WTC11 (cell line): Measurements from ENCODE around the gene MS4A15. TPM values are rescaled to one million over a fixed set of nuclear protein-coding genes. Genes with fewer than 3 reads are reported as not detected.

Source experiments
- ATAC-seq: fragments of 200-7000 bp; cut with Tn5 transposase; 2 replicates; pipeline ENCODE4 v1.10.0; 2021; ENCODE audit warnings: mild to moderate bottlenecking, moderate library complexity
- CTCF ChIA-PET: fragments of 300-600 bp; sonication (Branson Sonifier 250); formaldehyde crosslinking; loops from one replicate; lab custom pipeline; 2021; ENCODE audit warnings: antibody characterized with exemption; lab: Charles Lee
- POLR2A ChIA-PET: fragments of 350-600 bp; sonication (Branson Sonifier 250); formaldehyde crosslinking; loops from one replicate; lab custom pipeline; 2021; ENCODE audit warnings: antibody characterized with exemption; lab: Charles Lee
- DNase-seq: peaks from one replicate; pipeline ENCODE4 v3.0.0; 2021; ENCODE audit warnings: low spot score
- H3K27ac Mint-ChIP-seq: 2 replicates; pipeline ENCODE4 v1.8.0; 2021; ENCODE audit warnings: mixed read lengths
- H3K27me3 Mint-ChIP-seq: 2 replicates; pipeline ENCODE4 v1.8.0; 2021; ENCODE audit warnings: low read depth, mild to moderate bottlenecking, moderate library complexity, mixed read lengths
- H3K36me3 Mint-ChIP-seq: 2 replicates; pipeline ENCODE4 v1.8.0; 2021; ENCODE audit warnings: mixed read lengths
- H3K4me1 Mint-ChIP-seq: 2 replicates; pipeline ENCODE4 v1.8.0; 2022; ENCODE audit warnings: mixed read lengths
- H3K4me3 Mint-ChIP-seq: 2 replicates; pipeline ENCODE4 v1.8.0; 2021; ENCODE audit warnings: mild to moderate bottlenecking, moderate library complexity, mixed read lengths
- H3K9me3 Mint-ChIP-seq: 2 replicates; pipeline ENCODE4 v1.8.0; 2021; ENCODE audit warnings: mixed read lengths
- SMAD3 ChIP-seq: sonication (generic); formaldehyde crosslinking; IDR thresholded peaks from 2 replicates; pipeline ENCODE4 v1.8.0; 2022; ENCODE audit warnings: missing genetic modification reagents, mild to moderate bottlenecking, borderline replicate concordance
- SP1 ChIP-seq: sonication (generic); formaldehyde crosslinking; conservative IDR thresholded peaks from 2 replicates; pipeline ENCODE4 v1.8.1; 2022; ENCODE audit warnings: missing genetic modification reagents
- TEAD1 ChIP-seq: sonication (generic); formaldehyde crosslinking; IDR thresholded peaks from 2 replicates; pipeline ENCODE4 v1.8.0; 2022; ENCODE audit warnings: mild to moderate bottlenecking, missing genetic modification reagents
- TP53 ChIP-seq: sonication (generic); formaldehyde crosslinking; IDR thresholded peaks from 2 replicates; pipeline ENCODE4 v1.8.1; 2023; ENCODE audit warnings: mild to moderate bottlenecking, missing genetic modification reagents
- ZNF416 ChIP-seq: fragments of 250-450 bp; sonication (Bioruptor Pico); IDR thresholded peaks from 2 replicates; pipeline ENCODE4 v1.9.0; 2021; ENCODE audit warnings: mild to moderate bottlenecking, inconsistent platforms
- ZNF671 ChIP-seq: fragments of 250-450 bp; sonication (Bioruptor Pico); IDR thresholded peaks from 2 replicates; pipeline ENCODE4 v1.8.0; 2021; ENCODE audit warnings: mild to moderate bottlenecking
- total RNA-seq: library from RNA; stranded (reverse); gene quantifications from 3 replicates; pipeline ENCODE4 v1.2.3, GENCODE V29; 2021
- TF ChIP-seq, protein P1 (sequence below): sonication (generic); formaldehyde crosslinking; IDR thresholded peaks from 2 replicates; pipeline ENCODE4 v1.8.0; 2022; ENCODE audit warnings: mild to moderate bottlenecking, missing genetic modification reagents
- TF ChIP-seq, protein P2 (sequence below): fragments of 250-450 bp; sonication (Bioruptor Pico); conservative IDR thresholded peaks from 2 replicates; pipeline ENCODE4 v1.9.0; 2021; ENCODE audit warnings: mild to moderate bottlenecking
- TF ChIP-seq, protein P3 (sequence below): sonication (generic); formaldehyde crosslinking; IDR thresholded peaks from 2 replicates; pipeline ENCODE4 v1.8.1; 2023; ENCODE audit warnings: mild to moderate bottlenecking, missing genetic modification reagents
- TF ChIP-seq, protein P4 (sequence below): sonication (generic); formaldehyde crosslinking; IDR thresholded peaks from 2 replicates; pipeline ENCODE4 v1.8.1; 2023; ENCODE audit warnings: mild to moderate bottlenecking, moderate library complexity, missing genetic modification reagents
- TF ChIP-seq, protein P5 (sequence below): sonication (generic); formaldehyde crosslinking; IDR thresholded peaks from 2 replicates; pipeline ENCODE4 v1.8.1; 2023; ENCODE audit warnings: mild to moderate bottlenecking, missing genetic modification reagents, borderline replicate concordance
- TF ChIP-seq, protein P6 (sequence below): fragments of 250-450 bp; sonication (Bioruptor Pico); IDR thresholded peaks from 2 replicates; pipeline ENCODE4 v1.9.0; 2021; ENCODE audit warnings: mild to moderate bottlenecking
- TF ChIP-seq, protein P7 (sequence below): fragments of 250-450 bp; sonication (Bioruptor Pico); IDR thresholded peaks from 2 replicates; pipeline ENCODE4 v1.9.0; 2021; ENCODE audit warnings: mild to moderate bottlenecking, borderline replicate concordance
- TF ChIP-seq, protein P8 (sequence below): fragments of 200-600 bp; IDR thresholded peaks from 2 replicates; pipeline ENCODE4 v1.8.0; 2022; ENCODE audit warnings: antibody characterized with exemption

The MS4A15 gene
- total RNA-seq, 1 experiment from 2014 or later: 0.09 TPM

DNA sequence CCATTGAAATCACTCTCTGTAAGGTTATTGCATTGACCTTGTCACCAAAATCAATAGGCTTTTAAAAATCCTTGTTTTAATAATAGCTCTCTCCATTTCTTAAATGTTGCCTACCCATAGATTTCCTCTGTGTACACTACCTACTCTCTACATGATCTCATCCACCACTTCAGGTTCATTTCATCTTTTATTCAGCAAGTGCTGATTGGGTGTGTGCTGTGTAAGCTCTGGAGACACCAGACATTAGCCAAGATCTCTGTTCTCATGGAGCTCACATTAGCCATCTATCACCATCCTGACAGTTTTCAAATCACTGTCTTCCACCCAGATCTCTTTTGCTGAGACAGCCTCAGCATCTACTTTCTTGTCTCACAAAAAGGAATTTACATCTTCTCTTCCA lies 24.1 kb downstream of the MS4A15 start:
- Mint-ChIP-seq H3K9me3 (no peaks in the 10 kb centered on the region; the same call in 1 of the 2 replicates), H3K4me3 (no peak overlapping the region), H3K36me3 (no peaks in the 10 kb centered on the region), H3K4me1 (peaks cover 4% of the 10 kb centered on the region), H3K27me3 (no peaks in the 10 kb centered on the region), H3K27ac (no peak overlapping the region)
- no peak for DNase-seq
- ChIA-PET CTCF (interaction anchor here (1.4 to 1.6 kb wide), 2 partner anchors 18 to 119 kb away, joined by 3 to 4 read pairs; no protein-coding TSS in a partner anchor), POLR2A (no interaction called here)
- no peak for ATAC-seq
- TF ChIP-seq ZNF671 (CRISPR knock-in tag) (no peak), TP53 (CRISPR knock-in tag) (no peak), SMAD3 (no peak), TEAD1 (CRISPR knock-in tag) (no peak), ZNF416 (no peak), SP1 (no peak)
- TF ChIP-seq, protein P1, sequence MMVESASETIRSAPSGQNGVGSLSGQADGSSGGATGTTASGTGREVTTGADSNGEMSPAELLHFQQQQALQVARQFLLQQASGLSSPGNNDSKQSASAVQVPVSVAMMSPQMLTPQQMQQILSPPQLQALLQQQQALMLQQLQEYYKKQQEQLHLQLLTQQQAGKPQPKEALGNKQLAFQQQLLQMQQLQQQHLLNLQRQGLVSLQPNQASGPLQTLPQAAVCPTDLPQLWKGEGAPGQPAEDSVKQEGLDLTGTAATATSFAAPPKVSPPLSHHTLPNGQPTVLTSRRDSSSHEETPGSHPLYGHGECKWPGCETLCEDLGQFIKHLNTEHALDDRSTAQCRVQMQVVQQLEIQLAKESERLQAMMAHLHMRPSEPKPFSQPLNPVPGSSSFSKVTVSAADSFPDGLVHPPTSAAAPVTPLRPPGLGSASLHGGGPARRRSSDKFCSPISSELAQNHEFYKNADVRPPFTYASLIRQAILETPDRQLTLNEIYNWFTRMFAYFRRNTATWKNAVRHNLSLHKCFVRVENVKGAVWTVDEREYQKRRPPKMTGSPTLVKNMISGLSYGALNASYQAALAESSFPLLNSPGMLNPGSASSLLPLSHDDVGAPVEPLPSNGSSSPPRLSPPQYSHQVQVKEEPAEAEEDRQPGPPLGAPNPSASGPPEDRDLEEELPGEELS (CRISPR knock-in tag): no peak
- TF ChIP-seq, protein P2, sequence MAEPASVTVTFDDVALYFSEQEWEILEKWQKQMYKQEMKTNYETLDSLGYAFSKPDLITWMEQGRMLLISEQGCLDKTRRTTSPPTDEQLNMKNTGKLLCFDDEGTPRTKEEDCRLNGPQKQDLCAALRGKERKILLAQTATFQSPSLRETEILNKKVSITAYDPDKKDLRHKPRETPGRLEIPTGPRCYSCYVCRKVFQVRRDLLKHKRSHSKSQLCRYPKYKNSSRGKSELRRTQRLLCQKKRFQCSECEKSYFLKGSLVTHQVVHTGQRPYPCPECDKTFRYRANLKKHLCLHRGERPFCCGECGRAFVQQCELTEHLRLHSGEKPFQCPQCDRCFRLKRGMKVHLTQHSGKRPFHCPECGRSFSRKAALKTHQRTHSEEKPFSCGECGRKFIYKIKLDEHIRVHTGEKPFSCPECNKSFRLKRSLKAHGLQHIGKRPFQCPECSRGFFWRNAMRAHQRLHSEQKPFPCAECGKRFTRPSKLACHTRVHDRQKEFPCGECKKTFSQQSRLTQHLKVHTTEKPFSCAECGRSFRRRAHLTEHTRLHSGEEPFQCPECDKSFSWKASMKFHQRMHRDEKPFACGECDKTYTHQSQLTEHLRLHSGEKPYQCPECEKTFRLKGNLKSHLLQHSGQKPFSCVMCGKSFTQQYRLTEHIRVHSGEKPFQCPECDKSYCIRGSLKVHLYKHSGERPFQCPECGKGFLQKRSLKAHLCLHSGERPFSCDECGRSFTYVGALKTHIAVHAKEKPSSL: no peak
- TF ChIP-seq, protein P3, sequence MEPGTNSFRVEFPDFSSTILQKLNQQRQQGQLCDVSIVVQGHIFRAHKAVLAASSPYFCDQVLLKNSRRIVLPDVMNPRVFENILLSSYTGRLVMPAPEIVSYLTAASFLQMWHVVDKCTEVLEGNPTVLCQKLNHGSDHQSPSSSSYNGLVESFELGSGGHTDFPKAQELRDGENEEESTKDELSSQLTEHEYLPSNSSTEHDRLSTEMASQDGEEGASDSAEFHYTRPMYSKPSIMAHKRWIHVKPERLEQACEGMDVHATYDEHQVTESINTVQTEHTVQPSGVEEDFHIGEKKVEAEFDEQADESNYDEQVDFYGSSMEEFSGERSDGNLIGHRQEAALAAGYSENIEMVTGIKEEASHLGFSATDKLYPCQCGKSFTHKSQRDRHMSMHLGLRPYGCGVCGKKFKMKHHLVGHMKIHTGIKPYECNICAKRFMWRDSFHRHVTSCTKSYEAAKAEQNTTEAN (CRISPR knock-in tag): no peak
- TF ChIP-seq, protein P4, sequence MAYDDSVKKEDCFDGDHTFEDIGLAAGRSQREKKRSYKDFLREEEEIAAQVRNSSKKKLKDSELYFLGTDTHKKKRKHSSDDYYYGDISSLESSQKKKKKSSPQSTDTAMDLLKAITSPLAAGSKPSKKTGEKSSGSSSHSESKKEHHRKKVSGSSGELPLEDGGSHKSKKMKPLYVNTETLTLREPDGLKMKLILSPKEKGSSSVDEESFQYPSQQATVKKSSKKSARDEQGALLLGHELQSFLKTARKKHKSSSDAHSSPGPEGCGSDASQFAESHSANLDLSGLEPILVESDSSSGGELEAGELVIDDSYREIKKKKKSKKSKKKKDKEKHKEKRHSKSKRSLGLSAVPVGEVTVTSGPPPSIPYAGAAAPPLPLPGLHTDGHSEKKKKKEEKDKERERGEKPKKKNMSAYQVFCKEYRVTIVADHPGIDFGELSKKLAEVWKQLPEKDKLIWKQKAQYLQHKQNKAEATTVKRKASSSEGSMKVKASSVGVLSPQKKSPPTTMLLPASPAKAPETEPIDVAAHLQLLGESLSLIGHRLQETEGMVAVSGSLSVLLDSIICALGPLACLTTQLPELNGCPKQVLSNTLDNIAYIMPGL (CRISPR knock-in tag): no peak
- TF ChIP-seq, protein P5, sequence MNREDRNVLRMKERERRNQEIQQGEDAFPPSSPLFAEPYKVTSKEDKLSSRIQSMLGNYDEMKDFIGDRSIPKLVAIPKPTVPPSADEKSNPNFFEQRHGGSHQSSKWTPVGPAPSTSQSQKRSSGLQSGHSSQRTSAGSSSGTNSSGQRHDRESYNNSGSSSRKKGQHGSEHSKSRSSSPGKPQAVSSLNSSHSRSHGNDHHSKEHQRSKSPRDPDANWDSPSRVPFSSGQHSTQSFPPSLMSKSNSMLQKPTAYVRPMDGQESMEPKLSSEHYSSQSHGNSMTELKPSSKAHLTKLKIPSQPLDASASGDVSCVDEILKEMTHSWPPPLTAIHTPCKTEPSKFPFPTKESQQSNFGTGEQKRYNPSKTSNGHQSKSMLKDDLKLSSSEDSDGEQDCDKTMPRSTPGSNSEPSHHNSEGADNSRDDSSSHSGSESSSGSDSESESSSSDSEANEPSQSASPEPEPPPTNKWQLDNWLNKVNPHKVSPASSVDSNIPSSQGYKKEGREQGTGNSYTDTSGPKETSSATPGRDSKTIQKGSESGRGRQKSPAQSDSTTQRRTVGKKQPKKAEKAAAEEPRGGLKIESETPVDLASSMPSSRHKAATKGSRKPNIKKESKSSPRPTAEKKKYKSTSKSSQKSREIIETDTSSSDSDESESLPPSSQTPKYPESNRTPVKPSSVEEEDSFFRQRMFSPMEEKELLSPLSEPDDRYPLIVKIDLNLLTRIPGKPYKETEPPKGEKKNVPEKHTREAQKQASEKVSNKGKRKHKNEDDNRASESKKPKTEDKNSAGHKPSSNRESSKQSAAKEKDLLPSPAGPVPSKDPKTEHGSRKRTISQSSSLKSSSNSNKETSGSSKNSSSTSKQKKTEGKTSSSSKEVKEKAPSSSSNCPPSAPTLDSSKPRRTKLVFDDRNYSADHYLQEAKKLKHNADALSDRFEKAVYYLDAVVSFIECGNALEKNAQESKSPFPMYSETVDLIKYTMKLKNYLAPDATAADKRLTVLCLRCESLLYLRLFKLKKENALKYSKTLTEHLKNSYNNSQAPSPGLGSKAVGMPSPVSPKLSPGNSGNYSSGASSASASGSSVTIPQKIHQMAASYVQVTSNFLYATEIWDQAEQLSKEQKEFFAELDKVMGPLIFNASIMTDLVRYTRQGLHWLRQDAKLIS: no peak
- TF ChIP-seq, protein P6, sequence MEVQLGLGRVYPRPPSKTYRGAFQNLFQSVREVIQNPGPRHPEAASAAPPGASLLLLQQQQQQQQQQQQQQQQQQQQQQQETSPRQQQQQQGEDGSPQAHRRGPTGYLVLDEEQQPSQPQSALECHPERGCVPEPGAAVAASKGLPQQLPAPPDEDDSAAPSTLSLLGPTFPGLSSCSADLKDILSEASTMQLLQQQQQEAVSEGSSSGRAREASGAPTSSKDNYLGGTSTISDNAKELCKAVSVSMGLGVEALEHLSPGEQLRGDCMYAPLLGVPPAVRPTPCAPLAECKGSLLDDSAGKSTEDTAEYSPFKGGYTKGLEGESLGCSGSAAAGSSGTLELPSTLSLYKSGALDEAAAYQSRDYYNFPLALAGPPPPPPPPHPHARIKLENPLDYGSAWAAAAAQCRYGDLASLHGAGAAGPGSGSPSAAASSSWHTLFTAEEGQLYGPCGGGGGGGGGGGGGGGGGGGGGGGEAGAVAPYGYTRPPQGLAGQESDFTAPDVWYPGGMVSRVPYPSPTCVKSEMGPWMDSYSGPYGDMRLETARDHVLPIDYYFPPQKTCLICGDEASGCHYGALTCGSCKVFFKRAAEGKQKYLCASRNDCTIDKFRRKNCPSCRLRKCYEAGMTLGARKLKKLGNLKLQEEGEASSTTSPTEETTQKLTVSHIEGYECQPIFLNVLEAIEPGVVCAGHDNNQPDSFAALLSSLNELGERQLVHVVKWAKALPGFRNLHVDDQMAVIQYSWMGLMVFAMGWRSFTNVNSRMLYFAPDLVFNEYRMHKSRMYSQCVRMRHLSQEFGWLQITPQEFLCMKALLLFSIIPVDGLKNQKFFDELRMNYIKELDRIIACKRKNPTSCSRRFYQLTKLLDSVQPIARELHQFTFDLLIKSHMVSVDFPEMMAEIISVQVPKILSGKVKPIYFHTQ (CRISPR knock-in tag): no peak
- TF ChIP-seq, protein P7, sequence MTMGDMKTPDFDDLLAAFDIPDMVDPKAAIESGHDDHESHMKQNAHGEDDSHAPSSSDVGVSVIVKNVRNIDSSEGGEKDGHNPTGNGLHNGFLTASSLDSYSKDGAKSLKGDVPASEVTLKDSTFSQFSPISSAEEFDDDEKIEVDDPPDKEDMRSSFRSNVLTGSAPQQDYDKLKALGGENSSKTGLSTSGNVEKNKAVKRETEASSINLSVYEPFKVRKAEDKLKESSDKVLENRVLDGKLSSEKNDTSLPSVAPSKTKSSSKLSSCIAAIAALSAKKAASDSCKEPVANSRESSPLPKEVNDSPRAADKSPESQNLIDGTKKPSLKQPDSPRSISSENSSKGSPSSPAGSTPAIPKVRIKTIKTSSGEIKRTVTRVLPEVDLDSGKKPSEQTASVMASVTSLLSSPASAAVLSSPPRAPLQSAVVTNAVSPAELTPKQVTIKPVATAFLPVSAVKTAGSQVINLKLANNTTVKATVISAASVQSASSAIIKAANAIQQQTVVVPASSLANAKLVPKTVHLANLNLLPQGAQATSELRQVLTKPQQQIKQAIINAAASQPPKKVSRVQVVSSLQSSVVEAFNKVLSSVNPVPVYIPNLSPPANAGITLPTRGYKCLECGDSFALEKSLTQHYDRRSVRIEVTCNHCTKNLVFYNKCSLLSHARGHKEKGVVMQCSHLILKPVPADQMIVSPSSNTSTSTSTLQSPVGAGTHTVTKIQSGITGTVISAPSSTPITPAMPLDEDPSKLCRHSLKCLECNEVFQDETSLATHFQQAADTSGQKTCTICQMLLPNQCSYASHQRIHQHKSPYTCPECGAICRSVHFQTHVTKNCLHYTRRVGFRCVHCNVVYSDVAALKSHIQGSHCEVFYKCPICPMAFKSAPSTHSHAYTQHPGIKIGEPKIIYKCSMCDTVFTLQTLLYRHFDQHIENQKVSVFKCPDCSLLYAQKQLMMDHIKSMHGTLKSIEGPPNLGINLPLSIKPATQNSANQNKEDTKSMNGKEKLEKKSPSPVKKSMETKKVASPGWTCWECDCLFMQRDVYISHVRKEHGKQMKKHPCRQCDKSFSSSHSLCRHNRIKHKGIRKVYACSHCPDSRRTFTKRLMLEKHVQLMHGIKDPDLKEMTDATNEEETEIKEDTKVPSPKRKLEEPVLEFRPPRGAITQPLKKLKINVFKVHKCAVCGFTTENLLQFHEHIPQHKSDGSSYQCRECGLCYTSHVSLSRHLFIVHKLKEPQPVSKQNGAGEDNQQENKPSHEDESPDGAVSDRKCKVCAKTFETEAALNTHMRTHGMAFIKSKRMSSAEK (CRISPR knock-in tag): no peak
- TF ChIP-seq, protein P8, sequence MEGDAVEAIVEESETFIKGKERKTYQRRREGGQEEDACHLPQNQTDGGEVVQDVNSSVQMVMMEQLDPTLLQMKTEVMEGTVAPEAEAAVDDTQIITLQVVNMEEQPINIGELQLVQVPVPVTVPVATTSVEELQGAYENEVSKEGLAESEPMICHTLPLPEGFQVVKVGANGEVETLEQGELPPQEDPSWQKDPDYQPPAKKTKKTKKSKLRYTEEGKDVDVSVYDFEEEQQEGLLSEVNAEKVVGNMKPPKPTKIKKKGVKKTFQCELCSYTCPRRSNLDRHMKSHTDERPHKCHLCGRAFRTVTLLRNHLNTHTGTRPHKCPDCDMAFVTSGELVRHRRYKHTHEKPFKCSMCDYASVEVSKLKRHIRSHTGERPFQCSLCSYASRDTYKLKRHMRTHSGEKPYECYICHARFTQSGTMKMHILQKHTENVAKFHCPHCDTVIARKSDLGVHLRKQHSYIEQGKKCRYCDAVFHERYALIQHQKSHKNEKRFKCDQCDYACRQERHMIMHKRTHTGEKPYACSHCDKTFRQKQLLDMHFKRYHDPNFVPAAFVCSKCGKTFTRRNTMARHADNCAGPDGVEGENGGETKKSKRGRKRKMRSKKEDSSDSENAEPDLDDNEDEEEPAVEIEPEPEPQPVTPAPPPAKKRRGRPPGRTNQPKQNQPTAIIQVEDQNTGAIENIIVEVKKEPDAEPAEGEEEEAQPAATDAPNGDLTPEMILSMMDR: no peak
